Stimulated activated CD8-positive, alpha-beta memory T cell treated with anti-CD3 and anti-CD28 coated beads, Interleukin-4, amount 100 ng/mL, for 48 hours (primary cell): ENCODE data around the gene ABHD16A.
"Not testable (repeated sequence)": the region's sequence is repeated elsewhere in the genome, so short reads cannot be mapped to it uniquely, and the experiment has no call there.

ENCODE experiments used
- DNase-seq: peaks from one replicate; pipeline ENCODE4 v3.0.0-alpha.2; 2020

ABHD16A gene

DNA sequence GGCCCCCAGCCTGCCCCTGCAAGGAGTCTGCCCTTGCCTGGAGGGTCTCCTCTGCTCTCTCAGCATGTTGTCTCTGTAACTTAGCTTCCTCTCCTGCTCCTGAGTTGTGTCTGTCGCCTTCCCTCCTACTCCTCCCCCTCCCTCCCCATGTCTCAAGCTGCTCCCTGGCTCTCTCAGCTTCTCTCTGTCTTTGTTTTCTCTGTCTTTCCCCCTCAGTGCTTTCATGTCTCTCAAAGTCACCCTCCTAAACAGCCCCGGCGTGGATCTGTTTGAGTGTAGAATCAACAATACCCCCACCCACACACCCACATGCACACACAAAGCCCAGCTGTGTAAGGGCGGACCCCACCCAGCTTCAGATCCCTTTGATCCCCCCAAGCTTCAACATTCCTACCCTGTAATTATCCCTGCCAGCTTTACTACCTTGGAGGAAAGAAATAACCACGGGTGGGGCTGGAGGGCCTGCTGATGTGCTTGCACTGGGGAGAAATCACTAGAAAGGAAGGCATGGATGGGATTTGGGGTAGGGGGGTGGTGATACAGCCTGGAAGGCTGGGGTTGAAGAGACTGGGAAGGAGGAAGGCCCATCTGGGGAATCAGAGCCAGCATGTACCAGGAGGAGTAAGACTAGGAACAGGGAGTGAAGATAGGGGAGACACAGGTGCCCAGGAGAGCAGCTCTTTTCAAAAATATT, 11.0 kb upstream of the ABHD16A start:
- no peak for DNase-seq

GRCh38 chr6:31713465-31713864, 10.3 kb upstream of the ABHD16A start:
- no peak for DNase-seq

GRCh38 chr6:31712296-31712695, 9.2 kb upstream of the ABHD16A start:
- DNase-seq = no peak

- no peak for DNase-seq
Measured at GRCh38 chr6:31711233-31711632, 8.1 kb upstream of the ABHD16A start.

DNA sequence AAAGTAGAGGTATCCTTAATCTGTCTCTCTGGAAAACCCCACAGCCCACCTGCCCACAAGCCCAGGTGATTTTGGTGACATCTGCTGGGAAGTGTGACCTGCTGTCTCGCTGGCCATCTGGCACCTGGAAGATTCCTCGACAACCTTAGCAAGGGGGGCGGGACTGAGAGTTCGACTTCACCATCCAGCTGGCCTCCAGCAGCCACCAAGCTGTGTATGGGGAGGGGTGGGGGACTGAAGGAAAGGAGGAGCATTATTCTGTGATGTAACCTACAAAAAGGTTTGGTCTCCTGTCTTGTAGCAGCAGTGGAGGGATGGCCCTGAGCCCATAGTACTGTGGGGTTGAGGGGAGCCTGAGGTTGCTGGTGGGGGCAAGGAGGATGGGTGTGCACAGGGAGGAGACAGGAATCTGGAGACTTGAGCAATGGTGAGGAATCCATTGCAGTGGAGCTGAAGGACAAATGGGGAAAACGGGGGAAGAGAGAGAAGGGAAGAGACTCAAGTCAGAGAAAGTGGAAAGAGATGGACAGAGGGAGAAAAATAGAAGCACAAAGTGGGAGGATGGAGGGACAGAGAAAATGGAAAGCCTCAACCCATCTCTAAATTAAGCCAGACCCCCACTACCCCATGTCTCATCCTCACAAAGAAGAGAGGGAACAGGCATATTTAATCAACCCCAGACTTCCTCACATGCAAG, 7.5 kb upstream of the ABHD16A start:
- DNase-seq = no peak

DNA sequence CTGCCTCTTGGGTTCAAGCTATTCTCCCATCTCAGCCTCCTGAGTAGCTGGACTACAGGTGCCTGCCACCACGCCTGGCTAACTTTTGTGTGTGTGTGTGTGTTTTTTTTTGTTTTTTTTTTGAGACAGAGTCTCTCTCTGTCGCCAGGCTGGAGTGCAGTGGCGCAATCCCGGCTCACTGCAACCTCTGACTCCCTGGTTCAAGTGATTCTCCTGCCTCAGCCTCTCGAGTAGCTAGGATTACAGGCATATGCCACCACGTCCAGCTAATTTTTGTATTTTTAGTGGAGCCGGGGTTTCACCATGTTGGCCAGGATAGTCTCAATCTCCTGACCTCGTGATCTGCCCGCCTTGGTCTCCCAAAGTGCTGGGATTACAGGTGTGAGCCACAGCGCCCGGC, 6.0 kb upstream of the ABHD16A start:
- not testable (repeated sequence) for DNase-seq

- DNase-seq = no peak
Measured at GRCh38 chr6:31708224-31708623, 5.1 kb upstream of the ABHD16A start.

GRCh38 chr6:31707701-31708100, 4.6 kb upstream of the ABHD16A start:
- DNase-seq = no peak

- DNase-seq = no peak
Measured at GRCh38 chr6:31706599-31706998, 3.5 kb upstream of the ABHD16A start, which contains the start of gene LY6G6F. Gene LY6G6F, plus strand, starts transcription at chr6:31706866. Its CDS starts 41 bp downstream, at chr6:31706907.

GRCh38 chr6:31705931-31706330, 2.8 kb upstream of the ABHD16A start:
- DNase-seq = no peak

DNA sequence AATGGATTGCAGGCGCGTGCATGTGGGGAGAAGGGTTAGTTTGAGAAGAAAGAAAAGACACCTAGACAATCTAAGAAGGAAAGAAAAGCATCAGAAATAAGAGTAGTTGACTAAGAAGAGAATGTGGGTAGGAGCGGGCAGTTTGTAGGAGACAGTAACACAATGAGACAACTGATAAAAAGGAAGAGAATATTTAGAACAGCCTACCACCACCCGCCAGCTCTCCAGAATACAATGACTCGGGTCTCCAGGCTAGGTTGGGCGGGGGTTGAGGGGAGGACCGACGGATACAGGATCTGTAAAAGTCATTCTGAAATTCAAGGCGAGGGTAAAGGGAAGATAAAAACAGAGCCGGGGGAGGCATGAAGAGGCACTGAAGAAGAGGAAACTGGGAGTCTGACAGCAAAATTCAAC, 712 bp downstream of the ABHD16A start:
- no peak for DNase-seq

DNA sequence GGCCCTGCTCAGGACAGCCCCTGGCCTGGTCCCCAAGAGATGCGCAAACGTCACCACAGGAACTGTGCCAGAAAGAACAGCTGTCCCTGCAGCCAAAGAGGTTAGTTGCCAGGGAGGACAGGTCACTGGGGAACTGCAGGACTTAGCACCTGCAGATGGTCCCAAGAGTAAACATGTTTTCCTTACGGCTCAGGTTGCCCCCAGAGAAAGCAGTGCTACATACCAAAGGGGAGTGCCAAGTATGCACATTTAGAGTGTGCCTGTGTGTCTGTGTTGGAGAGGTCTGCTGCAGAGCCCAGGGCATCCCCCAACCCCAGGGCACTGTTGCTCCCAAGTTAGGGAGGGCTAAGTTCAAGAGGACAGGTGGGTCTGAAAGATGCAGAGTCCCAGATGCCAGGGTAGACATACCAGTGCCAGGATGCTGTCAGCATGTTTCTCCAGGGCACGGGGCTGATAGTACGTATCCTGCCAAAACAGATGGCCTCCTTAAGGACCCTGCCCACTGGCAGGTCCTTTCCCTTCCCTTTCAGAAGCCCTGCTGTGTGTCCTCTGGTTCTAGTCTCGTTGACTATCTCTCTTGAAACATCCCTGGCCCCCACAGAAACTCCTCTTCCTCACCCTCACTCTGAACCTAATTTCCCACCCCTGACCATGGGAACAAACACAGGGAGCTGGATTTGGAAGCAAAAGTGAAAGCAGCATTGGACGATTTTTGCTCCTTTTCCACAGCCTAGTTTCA, 1.3 kb downstream of the ABHD16A start:
- DNase-seq = no peak

- DNase-seq = no peak
Measured at GRCh38 chr6:31700740-31701401, 2.3 kb downstream of the ABHD16A start.

- DNase-seq = no peak
Measured at GRCh38 chr6:31697555-31697954, 5.6 kb downstream of the ABHD16A start.

GRCh38 chr6:31693535-31693934, 9.6 kb downstream of the ABHD16A start:
- no peak for DNase-seq

- DNase-seq = no peak
Measured at GRCh38 chr6:31692886-31693285, 10.2 kb downstream of the ABHD16A start.

DNA sequence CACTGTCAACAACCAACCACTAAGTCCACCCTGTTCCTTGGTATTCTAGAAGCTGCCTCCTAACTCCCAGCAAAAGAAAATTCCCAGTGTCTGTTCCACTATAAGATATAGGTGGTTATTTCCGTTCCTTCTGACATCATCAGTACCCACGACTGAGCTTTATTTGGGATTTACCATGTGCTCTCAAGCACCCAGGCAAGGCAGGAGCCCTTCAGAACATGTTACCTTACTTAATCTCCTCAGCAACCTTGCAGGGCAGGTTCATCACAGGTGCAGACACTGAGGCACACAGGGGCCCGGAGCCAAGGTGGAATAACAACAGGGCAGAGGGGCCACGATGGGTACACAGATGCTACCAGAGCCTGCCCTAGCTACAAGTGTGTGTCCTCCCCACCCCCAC, 10.8 kb downstream of the ABHD16A start:
- no peak for DNase-seq

DNA sequence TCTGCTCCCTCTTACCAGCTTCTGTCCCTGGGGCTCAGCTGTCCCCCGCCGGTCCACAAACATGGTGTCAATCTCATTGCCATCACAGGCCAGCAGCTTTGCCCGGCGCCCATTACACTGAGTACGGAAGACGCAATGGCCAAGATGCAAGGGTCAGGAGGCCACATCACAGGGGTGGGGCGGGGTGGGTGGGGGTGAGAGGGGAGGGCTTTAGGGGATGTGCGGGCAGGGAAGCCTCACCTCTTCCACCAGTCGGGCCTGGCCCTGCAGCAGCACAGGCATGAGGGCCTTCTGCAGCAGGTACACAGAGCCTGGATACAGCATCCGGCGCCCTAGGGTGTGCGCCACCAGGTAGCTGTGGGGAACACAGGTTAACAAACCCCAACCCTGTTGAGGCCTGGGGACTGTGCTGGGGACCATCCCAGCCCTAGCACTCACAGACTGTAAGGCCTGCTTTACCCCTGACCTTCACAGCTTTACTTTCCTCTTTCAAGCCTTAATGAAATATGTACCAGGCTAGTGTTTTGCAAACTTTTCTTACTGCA, 11.5 kb downstream of the ABHD16A start:
- no peak for DNase-seq

DNA sequence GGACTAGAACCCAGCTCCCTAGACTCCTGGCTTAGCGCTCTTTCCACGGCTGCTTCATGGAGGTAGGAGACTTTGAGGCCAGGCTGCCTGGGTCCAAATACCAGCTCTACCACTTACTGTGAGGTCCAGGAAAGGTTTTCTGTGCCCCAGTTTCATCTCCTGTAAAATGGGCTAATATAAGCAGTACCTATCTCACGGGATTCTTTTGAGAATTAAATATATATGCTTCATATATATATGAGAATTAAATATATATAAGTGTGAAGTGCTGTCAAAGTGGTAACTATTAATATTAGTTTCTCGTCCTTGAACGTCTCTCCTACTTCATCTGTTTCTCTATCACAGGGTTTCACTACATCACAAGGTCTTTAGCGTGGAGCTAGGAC, 12.1 kb downstream of the ABHD16A start:
- DNase-seq = no peak

- DNase-seq = no peak
Measured at GRCh38 chr6:31690231-31691077, 12.7 kb downstream of the ABHD16A start.

DNA sequence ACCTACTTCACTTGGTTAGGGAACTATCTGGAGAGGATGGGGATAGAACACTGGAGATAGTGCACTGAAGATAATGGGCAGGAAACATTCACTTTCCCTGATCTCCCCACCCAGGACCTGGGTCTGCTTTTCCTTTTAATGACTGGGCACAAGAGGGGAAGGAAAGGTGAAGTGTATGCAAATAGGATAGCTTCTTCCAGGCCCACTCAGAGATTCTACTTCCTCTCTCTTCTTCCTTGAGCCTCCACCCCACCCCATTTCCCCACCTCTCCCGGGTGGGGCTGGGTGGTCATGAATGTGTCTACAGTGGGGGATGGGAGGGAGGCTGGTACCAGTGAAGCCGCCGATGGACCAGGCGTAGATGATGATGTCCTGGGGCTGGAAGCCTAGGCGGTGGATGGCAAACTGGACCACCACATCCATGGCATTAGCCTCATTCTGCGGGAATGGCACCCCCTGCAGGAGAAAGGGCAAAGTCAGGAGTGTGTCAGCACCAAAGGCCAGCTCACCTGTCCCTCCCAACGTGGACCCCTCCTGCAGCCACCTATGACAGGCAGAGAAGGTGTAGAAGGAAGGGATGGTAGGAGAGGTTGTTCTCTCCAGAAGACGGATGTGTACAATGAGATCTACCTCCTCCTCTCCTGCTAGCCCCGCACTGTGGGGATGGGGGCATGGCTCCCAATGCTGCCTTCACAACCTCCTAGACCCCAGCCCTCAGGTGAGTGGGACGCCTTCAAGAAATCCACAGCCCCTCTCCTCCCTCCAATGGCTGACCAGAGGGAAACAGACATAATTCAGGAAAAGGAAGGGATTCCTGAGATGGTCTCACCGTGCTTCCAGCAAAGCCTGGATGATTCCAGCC, 13.6 kb downstream of the ABHD16A start:
- no peak for DNase-seq
